ENCODE results near the gene NFATC1. TPM values are rescaled to one million over a fixed set of nuclear protein-coding genes. Genes with fewer than 3 reads are reported as not detected.

Gene NFATC1
- polyA plus RNA-seq, 2 of the 4 experiments (the other 2 are of a cell fraction) = 0.52 to 1.7 TPM

DNA sequence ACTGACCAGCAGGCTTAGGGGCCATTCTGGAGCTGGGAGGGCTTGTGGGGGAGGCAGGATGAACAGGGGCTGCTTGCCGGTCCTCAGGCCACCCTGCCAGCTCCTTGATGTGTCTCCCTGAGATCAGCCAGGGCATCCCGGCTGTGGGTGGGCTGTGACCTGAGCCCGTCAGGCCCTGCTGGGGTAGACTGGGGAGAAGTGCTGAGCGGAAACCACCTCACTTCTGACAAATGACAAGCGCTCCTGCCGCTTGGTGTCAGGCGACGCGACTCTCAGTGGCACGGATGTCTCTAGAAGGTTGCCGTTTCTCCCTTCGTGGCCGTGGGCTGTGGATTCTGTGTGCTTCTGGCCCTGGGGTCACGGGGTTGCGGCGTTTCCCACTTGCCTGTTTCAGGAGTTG is 45.7 kb downstream of the NFATC1 start:
- no peak for ATAC-seq
- CTCF ChIA-PET = no interaction called here
- no peak for FAIRE-seq
- no peaks in the 10 kb centered on the region for H3K9me3 ChIP-seq
- TF ChIP-seq JUNB (IDR thresholded peaks at IDR 0.05) = no peak
- TF ChIP-seq CEBPB (IDR thresholded peaks at IDR 0.05) = no peak
- TF ChIP-seq EHMT2 (IDR thresholded peaks at IDR 0.05; ENCODE audit: low read depth) = no peak
- TF ChIP-seq KDM5A (IDR thresholded peaks at IDR 0.05) = no peak
- no peak for DNase-seq (ENCODE audit: low read depth in 1 of 2, low spot score in 1 of 2)
- no peak overlapping the region for H3K27ac ChIP-seq
- WGBS (ENCODE audit: missing lambda C conversion rate) = 90% methylated on average over 11 of the region's 16 CpGs
- no peak overlapping the region for H3K4me3 ChIP-seq
- POLR2A ChIA-PET = no interaction called here
- no peak overlapping the region for H3K4me2 ChIP-seq
- H3K4me1 ChIP-seq = no peaks in the 10 kb centered on the region

DNA sequence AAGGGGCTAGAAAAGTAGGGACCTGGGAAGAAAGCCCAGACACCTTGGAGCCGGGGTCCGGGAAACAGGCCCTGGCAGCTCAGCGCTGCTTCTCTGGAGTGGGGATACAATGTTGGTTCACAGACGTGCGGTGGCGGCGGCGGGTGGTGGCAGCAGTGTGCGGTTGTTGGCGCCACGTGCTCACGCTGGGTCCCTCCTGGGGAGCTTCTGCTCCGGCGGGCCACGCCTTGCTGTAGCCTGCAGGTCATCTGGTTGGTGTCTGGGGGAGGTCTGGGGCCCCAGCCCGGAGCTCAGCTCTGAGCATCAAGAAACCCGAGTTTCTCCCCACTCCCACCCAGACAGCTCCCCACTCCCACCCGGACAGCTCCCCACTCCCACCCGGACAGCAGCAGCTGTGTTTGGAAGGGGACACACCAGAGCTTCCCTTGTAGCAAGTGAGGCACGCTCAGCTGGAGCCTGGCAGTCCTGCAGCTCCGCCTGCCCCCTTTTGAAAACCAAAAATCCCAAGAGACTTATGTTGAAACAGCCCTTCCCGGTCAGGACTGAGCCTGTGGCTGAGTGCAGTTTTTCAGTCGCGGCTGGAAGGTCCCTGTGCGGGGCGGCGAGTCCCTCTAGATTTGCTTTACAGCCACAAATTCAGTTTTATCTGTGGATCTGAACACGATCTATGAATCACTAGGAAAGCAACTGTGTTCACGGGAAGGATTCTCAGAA is 46.9 kb downstream of the NFATC1 start:
- DNase-seq (ENCODE audit: low read depth in 1 of 2, low spot score in 1 of 2) = no peak
- TF ChIP-seq, protein P1, sequence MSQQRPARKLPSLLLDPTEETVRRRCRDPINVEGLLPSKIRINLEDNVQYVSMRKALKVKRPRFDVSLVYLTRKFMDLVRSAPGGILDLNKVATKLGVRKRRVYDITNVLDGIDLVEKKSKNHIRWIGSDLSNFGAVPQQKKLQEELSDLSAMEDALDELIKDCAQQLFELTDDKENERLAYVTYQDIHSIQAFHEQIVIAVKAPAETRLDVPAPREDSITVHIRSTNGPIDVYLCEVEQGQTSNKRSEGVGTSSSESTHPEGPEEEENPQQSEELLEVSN (IDR thresholded peaks at IDR 0.05; ENCODE audit: borderline replicate concordance, low read depth) = no peak
- TF ChIP-seq RARB (CRISPR knock-in tag; IDR thresholded peaks at IDR 0.05) (no peak), RFX5 (IDR thresholded peaks at IDR 0.05) (no peak), JUNB (IDR thresholded peaks at IDR 0.05) (no peak), MAFK (IDR thresholded peaks at IDR 0.05; ENCODE audit: partially characterized antibody) (no peak)
- H3K4me1 ChIP-seq = no peaks in the 10 kb centered on the region
- FAIRE-seq = no peak
- ChIA-PET POLR2A (no interaction called here), CTCF (interaction anchor here (1.3 to 1.4 kb wide), 2 partner anchors 12 to 86 kb away, joined by 4 read pairs; no protein-coding TSS in a partner anchor)
- WGBS (ENCODE audit: missing lambda C conversion rate) = 80% methylated on average over 17 of the region's 29 CpGs
- ATAC-seq = no peak
- no peak overlapping the region for H3K4me3 ChIP-seq
- H3K4me2 ChIP-seq = no peak overlapping the region
- no peaks in the 10 kb centered on the region for H3K9me3 ChIP-seq
- H3K27ac ChIP-seq = no peak overlapping the region

DNA sequence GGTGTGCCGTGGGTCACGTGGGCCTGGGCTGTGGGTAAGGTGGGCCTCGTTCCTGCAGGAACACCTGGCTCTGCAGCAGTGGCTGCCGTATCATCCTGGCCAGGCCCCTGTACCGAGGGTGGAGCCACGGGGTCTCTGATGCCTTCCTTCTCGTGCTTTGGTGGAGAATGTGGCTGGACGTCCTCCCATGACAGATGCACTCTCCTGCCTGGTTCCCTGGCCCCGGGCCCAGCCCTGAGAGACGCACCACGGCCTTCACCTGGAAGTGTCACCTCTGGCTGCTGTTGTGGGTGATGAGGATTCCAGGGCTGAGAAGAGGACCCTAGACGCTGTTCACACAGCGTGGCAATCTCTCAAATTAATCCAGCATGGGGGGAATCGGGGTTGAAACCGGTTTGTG is 49.5 kb downstream of the NFATC1 start:
- no peaks in the 10 kb centered on the region for H3K9me3 ChIP-seq
- H3K4me1 ChIP-seq = no peaks in the 10 kb centered on the region
- FAIRE-seq (no peak), DNase-seq (ENCODE audit: low read depth in 1 of 2, low spot score in 1 of 2) (no peak), ATAC-seq (no peak)
- no peak overlapping the region for H3K27ac ChIP-seq
- POLR2A ChIA-PET = no interaction called here
- no peak overlapping the region for H3K4me2 ChIP-seq
- WGBS (ENCODE audit: missing lambda C conversion rate) = 85% methylated on average over 8 of the region's 15 CpGs
- H3K4me3 ChIP-seq = no peak overlapping the region
- TF ChIP-seq POLR2A (IDR thresholded peaks at IDR 0.05; ENCODE audit: low read length) (no peak), KDM1A (IDR thresholded peaks at IDR 0.05; ENCODE audit: low read depth) (no peak), SREBF2 (IDR thresholded peaks at IDR 0.05) (no peak), TFCP2L1 (CRISPR knock-in tag; IDR thresholded peaks at IDR 0.05) (no peak), SMC3 (IDR thresholded peaks at IDR 0.05) (no peak), KDM5A (IDR thresholded peaks at IDR 0.05) (no peak), CBX8 (IDR thresholded peaks at IDR 0.05) (no peak), ZFP36 (IDR thresholded peaks at IDR 0.05; ENCODE audit: borderline replicate concordance, partially characterized antibody) (no peak), HOXA7 (CRISPR knock-in tag; IDR thresholded peaks at IDR 0.05) (no peak), RCOR1 (IDR thresholded peaks at IDR 0.05; ENCODE audit: low read depth, low read length) (no peak)
- TF ChIP-seq, protein P2, sequence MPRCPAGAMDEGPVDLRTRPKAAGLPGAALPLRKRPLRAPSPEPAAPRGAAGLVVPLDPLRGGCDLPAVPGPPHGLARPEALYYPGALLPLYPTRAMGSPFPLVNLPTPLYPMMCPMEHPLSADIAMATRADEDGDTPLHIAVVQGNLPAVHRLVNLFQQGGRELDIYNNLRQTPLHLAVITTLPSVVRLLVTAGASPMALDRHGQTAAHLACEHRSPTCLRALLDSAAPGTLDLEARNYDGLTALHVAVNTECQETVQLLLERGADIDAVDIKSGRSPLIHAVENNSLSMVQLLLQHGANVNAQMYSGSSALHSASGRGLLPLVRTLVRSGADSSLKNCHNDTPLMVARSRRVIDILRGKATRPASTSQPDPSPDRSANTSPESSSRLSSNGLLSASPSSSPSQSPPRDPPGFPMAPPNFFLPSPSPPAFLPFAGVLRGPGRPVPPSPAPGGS (IDR thresholded peaks at IDR 0.05) = no peak
- TF ChIP-seq, protein P3, sequence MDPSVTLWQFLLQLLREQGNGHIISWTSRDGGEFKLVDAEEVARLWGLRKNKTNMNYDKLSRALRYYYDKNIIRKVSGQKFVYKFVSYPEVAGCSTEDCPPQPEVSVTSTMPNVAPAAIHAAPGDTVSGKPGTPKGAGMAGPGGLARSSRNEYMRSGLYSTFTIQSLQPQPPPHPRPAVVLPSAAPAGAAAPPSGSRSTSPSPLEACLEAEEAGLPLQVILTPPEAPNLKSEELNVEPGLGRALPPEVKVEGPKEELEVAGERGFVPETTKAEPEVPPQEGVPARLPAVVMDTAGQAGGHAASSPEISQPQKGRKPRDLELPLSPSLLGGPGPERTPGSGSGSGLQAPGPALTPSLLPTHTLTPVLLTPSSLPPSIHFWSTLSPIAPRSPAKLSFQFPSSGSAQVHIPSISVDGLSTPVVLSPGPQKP (IDR thresholded peaks at IDR 0.05; ENCODE audit: low read depth, low read length) = no peak
- CTCF ChIA-PET = no interaction called here
